Measurements from ENCODE around the gene ZNF320.
"Not testable (repeated sequence)": the region's sequence is repeated elsewhere in the genome, so short reads cannot be mapped to it uniquely, and the experiment has no call there.

The ZNF320 gene

GRCh38 chr19:52942386-52943133 is 45.1 kb upstream of the ZNF320 start:
- TF ChIP-seq, protein P1, sequence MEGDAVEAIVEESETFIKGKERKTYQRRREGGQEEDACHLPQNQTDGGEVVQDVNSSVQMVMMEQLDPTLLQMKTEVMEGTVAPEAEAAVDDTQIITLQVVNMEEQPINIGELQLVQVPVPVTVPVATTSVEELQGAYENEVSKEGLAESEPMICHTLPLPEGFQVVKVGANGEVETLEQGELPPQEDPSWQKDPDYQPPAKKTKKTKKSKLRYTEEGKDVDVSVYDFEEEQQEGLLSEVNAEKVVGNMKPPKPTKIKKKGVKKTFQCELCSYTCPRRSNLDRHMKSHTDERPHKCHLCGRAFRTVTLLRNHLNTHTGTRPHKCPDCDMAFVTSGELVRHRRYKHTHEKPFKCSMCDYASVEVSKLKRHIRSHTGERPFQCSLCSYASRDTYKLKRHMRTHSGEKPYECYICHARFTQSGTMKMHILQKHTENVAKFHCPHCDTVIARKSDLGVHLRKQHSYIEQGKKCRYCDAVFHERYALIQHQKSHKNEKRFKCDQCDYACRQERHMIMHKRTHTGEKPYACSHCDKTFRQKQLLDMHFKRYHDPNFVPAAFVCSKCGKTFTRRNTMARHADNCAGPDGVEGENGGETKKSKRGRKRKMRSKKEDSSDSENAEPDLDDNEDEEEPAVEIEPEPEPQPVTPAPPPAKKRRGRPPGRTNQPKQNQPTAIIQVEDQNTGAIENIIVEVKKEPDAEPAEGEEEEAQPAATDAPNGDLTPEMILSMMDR (conservative IDR thresholded peaks at IDR 0.05; ENCODE audit: low read depth, low read length), result no peak
- peak overlapping the region; percentile 79 for H3K4me3 ChIP-seq (ENCODE audit: low read depth, low read length)
- DNase-seq (ENCODE audit: low read depth), result peak; percentile 75

DNA sequence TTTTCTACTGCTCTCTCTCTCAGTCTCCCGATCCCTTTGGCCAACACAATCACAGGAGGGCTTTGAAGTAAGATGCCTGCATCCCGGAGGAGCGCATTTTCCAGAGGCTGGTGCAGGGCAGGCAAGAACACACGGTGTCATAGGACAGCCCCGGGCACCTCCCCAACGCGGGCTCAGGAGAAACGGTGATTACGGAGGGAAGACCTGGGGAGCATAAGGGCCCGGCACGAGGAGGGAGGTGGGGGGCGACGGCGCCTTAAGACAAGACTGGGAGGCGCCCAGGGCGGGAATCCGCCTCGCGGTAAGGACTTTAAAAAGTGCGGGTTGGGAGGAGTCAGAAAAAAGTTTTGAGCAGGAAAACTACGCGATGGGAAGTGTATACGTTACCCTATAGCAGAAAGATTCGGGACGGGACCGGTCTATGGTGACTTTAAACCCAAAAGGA is 44.5 kb upstream of the ZNF320 start:
- H3K4me3 ChIP-seq (ENCODE audit: low read depth, low read length), result peak overlapping the region; percentile 79
- peak; percentile 35 for DNase-seq (ENCODE audit: low read depth)
- TF ChIP-seq, protein P1 (conservative IDR thresholded peaks at IDR 0.05; ENCODE audit: low read depth, low read length), result no peak

GRCh38 chr19:52941523-52941922 is 44.1 kb upstream of the ZNF320 start:
- not testable (repeated sequence) for DNase-seq (ENCODE audit: low read depth)
- peak overlapping the region; percentile 79 for H3K4me3 ChIP-seq (ENCODE audit: low read depth, low read length)

GRCh38 chr19:52940905-52941304 is 43.5 kb upstream of the ZNF320 start:
- H3K4me3 ChIP-seq (ENCODE audit: low read depth, low read length); DNase-seq (ENCODE audit: low read depth): not testable (repeated sequence)

DNA sequence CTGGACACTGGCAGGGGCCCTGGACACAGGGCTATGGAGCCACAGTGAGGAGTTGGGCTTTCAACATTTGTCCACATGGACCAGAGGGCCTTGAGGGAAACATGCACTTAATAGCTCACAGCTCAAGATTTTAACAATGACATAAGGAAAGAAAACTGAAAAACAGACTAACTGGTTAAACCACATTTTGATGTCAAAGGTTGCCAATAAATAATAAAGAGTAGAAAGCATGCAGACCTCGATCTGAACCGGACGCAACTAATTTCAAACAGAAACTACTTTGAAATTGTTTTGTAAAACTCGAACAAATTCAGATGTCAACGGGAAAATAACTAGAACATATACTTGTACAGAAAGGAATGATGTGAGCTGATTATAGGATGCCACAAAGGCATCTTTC is 41.3 kb upstream of the ZNF320 start:
- TF ChIP-seq, protein P1 (conservative IDR thresholded peaks at IDR 0.05; ENCODE audit: low read depth, low read length), result no peak
- no peak for DNase-seq (ENCODE audit: low read depth)

GRCh38 chr19:52936954-52937325 is 39.5 kb upstream of the ZNF320 start:
- DNase-seq (ENCODE audit: low read depth), result no peak
- TF ChIP-seq, protein P1 (conservative IDR thresholded peaks at IDR 0.05; ENCODE audit: low read depth, low read length), result no peak
- H3K4me3 ChIP-seq (ENCODE audit: low read depth, low read length), result no peak overlapping the region

More for the DNA sequence above, 41.3 kb upstream of the ZNF320 start:
- H3K4me3 ChIP-seq (ENCODE audit: low read depth, low read length), result no peak overlapping the region

GRCh38 chr19:52936151-52936953 is 38.9 kb upstream of the ZNF320 start:
- DNase-seq (ENCODE audit: low read depth), result no peak
- TF ChIP-seq, protein P1 (conservative IDR thresholded peaks at IDR 0.05; ENCODE audit: low read depth, low read length), result no peak
- no peak overlapping the region for H3K4me3 ChIP-seq (ENCODE audit: low read depth, low read length)

GRCh38 chr19:52935434-52935833 is 38.0 kb upstream of the ZNF320 start:
- no peak overlapping the region for H3K4me3 ChIP-seq (ENCODE audit: low read depth, low read length)
- DNase-seq (ENCODE audit: low read depth), result peak; percentile 65
- TF ChIP-seq, protein P1 (conservative IDR thresholded peaks at IDR 0.05; ENCODE audit: low read depth, low read length), result no peak

- not testable (repeated sequence) for DNase-seq (ENCODE audit: low read depth)
Measured at GRCh38 chr19:52924641-52925040, 27.2 kb upstream of the ZNF320 start.

More at GRCh38 chr19:52924641-52925040, 27.2 kb upstream of the ZNF320 start:
- H3K4me3 ChIP-seq (ENCODE audit: low read depth, low read length), result not testable (repeated sequence)

Data from choroid plexus epithelial cell (primary cell).